Cardiac muscle cell (in vitro differentiated cells and primary cell): ENCODE data around the gene LRRC4C. TPM values are rescaled to one million over a fixed set of nuclear protein-coding genes. Genes with fewer than 3 reads are reported as not detected.
A peak's percentile ranks its signal among the peaks of the same experiment; 100 is the strongest.

Experiments used
- DNase-seq, 2 donors: peaks; one replicate each; pipeline versions ENCODE4 v3.0.0 to v3.0.0-alpha.2; 2010 to 2017; ENCODE audit warnings: low read depth in 1 of 2, low spot score in 1 of 2
- H3K27ac ChIP-seq: fragments of 200-600 bp; sonication (generic); 2 replicates; pipeline ENCODE4 v1.5.1; 2016
- H3K27me3 ChIP-seq: fragments of 200-600 bp; sonication (generic); 2 replicates; pipeline ENCODE4 v1.6.0; 2016; ENCODE audit warnings: control low read depth
- H3K36me3 ChIP-seq: fragments of 200-600 bp; sonication (generic); 2 replicates; pipeline ENCODE4 v1.5.1; 2016; ENCODE audit warnings: control low read depth
- H3K4me1 ChIP-seq: fragments of 200-600 bp; sonication (generic); 2 replicates; pipeline ENCODE4 v1.8.1; 2017; ENCODE audit warnings: low read depth, mild to moderate bottlenecking, mixed run types
- H3K4me3 ChIP-seq: fragments of 200-600 bp; sonication (generic); 2 replicates; pipeline ENCODE4 v1.5.1; 2016; ENCODE audit warnings: mild to moderate bottlenecking
- H3K9me3 ChIP-seq: fragments of 200-600 bp; sonication (generic); 2 replicates; pipeline ENCODE4 v1.5.1; 2017; ENCODE audit warnings: low read depth, mild to moderate bottlenecking, control low read depth
- polyA plus RNA-seq: library from polyadenylated mRNA; unstranded; fragments of >200 nt; fragmentation: Nextera tagmentation; extraction: Ambion mirVana; gene quantifications from 2 replicates; pipeline ENCODE4 v1.2.1, GENCODE V29; 2016
- total RNA-seq: library from RNA; depleted of rRNA; stranded (reverse); fragments of >200 nt; gene quantifications from 2 replicates; pipeline ENCODE4 v1.2.3, GENCODE V29; 2016
- TF ChIP-seq, protein P1 (sequence below): IDR thresholded peaks from 2 replicates; pipeline ENCODE4 v1.5.1; 2012; ENCODE audit warnings: low read depth, mild to moderate bottlenecking, low read length

The LRRC4C gene
- total and polyA plus RNA-seq, 2 experiments from 2014 or later, result 0.66 to 0.77 TPM

DNA sequence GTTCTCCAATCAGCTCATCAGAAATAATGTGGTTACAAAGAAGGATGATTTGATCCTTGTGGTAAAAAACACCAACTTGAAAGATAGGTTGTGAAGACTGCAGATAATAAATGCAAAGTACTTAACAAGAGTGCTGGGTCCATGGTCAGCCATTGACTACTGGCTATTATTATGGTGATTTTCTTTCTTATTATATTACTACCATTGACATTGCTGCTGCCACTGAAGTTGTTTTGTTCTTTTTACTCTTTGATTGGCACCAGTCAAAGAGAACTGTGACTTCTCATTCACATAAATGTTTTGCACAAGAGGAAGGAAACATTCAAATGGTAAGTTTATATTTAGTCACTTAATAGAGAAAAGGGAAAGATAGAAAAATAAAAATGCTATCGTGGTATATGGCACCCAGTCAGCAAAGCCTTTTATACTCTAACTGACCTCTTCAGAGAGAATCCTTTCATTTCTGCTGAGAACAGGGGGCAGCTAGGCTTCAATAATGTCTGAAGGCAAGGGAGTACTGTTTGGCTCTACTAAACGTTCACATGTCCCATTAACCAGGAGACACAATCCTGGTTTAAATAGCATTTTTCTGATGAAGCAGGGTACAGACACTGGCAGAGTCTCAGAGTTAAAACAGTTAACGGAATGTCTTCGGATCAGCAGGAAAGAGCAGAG is 64.8 kb downstream of the LRRC4C start:
- Histone ChIP-seq H3K4me3 (no peak overlapping the region), H3K4me1 (peaks cover 6% of the 10 kb centered on the region), H3K27me3 (no peaks in the 10 kb centered on the region), H3K27ac (no peak overlapping the region), H3K36me3 (no peaks in the 10 kb centered on the region), H3K9me3 (no peaks in the 10 kb centered on the region)
- TF ChIP-seq, protein P1, sequence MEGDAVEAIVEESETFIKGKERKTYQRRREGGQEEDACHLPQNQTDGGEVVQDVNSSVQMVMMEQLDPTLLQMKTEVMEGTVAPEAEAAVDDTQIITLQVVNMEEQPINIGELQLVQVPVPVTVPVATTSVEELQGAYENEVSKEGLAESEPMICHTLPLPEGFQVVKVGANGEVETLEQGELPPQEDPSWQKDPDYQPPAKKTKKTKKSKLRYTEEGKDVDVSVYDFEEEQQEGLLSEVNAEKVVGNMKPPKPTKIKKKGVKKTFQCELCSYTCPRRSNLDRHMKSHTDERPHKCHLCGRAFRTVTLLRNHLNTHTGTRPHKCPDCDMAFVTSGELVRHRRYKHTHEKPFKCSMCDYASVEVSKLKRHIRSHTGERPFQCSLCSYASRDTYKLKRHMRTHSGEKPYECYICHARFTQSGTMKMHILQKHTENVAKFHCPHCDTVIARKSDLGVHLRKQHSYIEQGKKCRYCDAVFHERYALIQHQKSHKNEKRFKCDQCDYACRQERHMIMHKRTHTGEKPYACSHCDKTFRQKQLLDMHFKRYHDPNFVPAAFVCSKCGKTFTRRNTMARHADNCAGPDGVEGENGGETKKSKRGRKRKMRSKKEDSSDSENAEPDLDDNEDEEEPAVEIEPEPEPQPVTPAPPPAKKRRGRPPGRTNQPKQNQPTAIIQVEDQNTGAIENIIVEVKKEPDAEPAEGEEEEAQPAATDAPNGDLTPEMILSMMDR, result no peak
- no peak for DNase-seq

DNA sequence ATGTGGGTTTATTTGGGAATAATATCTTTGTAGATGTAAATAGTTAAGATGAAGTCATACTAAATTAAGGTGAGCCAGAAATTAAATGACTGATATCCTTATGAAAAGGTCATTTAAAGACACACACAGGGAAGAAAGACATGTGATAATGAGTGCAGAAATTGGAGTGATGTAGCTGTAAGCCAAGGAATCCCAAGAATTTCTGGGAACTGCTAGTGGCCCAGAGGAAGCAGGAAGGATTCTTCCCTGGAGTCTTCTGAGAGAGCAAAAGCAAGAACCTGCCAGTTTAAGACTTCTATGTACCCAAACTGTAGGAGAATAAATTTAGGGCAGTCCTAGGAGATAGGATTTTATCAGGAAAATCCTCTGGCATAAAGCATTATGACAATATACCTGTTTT is 66.9 kb downstream of the LRRC4C start:
- H3K27ac ChIP-seq, result no peak overlapping the region
- TF ChIP-seq, protein P1, result no peak
- peak in 1 of 2 donors; percentile 11 for DNase-seq
- no peaks in the 10 kb centered on the region for H3K36me3 ChIP-seq
- H3K4me3 ChIP-seq, result no peak overlapping the region
- H3K4me1 ChIP-seq, result peaks cover 6% of the 10 kb centered on the region
- H3K9me3 ChIP-seq, result no peaks in the 10 kb centered on the region
- H3K27me3 ChIP-seq, result no peaks in the 10 kb centered on the region

DNA sequence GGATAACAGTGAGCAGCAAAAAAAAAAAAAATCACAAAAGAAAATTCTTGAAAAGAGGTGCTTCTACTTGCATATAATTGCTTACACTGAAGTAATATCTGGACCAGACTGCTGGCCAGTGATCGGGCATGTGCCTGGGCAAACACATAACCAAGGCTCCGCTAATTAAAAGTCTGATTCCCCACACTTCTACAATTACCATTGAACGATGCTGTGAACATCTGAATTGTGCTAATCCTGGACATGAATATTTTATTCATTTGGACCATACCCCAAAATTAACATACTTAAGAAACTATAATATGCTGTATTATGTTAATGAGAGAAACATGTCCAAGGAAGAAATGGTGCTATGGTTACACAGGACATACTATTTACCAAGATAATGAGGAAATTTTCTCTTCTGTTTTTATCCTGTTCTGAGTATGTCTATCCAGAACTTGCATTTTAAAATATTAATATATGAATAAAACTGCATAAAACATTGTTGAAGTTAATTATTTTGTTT is 69.8 kb downstream of the LRRC4C start:
- Histone ChIP-seq H3K4me1 (peaks cover 6% of the 10 kb centered on the region), H3K27ac (no peak overlapping the region), H3K4me3 (no peak overlapping the region), H3K36me3 (no peaks in the 10 kb centered on the region), H3K27me3 (no peaks in the 10 kb centered on the region), H3K9me3 (no peaks in the 10 kb centered on the region)
- DNase-seq, result no peak
- TF ChIP-seq, protein P1, result no peak

DNA sequence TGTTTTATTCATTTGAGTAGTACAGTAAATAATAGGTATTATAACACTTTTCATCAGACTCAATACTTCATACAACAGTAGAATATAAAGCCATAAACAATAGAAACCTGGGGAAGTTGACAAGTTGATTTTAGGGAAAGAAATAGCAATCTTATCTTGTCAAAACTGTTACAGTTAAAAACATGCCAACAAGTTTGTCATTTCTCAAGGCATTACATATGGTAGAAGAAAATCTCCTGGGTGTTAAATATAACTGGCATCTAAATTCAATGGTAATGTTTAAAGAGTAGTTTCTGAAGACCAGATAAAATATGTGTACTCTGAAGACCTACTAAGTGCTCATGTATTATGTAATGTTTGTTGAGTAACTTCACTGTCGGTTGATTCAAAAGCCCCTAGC is 75.1 kb downstream of the LRRC4C start:
- TF ChIP-seq, protein P1, result no peak
- Histone ChIP-seq H3K36me3 (no peaks in the 10 kb centered on the region), H3K9me3 (no peaks in the 10 kb centered on the region), H3K27ac (no peak overlapping the region), H3K4me3 (no peak overlapping the region), H3K4me1 (no peaks in the 10 kb centered on the region), H3K27me3 (no peaks in the 10 kb centered on the region)
- DNase-seq, result no peak

DNA sequence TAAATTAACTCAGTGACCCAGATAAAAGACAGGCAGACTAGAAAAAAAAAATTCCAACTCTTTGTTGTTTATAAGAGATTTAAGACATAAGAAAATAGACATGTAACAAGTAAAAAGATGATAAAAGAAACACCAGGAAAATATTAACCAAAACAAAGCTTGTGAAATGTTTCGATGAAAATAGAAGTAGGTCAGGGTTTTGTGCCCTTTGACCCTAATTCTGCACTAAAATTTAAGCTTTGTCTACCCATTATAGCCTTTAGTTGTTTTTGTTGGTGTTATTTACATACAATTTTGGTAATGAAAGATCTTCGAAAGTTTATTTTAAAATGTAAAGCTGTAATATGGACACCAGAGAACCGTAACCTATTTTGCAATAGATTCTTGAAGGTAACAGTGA is 75.7 kb downstream of the LRRC4C start:
- no peaks in the 10 kb centered on the region for H3K36me3 ChIP-seq
- no peaks in the 10 kb centered on the region for H3K9me3 ChIP-seq
- DNase-seq, result no peak
- TF ChIP-seq, protein P1, result no peak
- no peak overlapping the region for H3K4me3 ChIP-seq
- no peak overlapping the region for H3K27ac ChIP-seq
- no peaks in the 10 kb centered on the region for H3K4me1 ChIP-seq
- no peaks in the 10 kb centered on the region for H3K27me3 ChIP-seq
